WTC11 (cell line): ENCODE data around the gene HIPK3. TPM values are rescaled to one million over a fixed set of nuclear protein-coding genes. Genes with fewer than 3 reads are reported as not detected.

Experiments used
- ATAC-seq: fragments of 200-7000 bp; cut with Tn5 transposase; 2 replicates; pipeline ENCODE4 v1.10.0; 2021; ENCODE audit warnings: mild to moderate bottlenecking, moderate library complexity
- CTCF ChIA-PET: fragments of 300-600 bp; sonication (Branson Sonifier 250); formaldehyde crosslinking; loops from one replicate; lab custom pipeline; 2021; ENCODE audit warnings: antibody characterized with exemption; lab: Charles Lee
- POLR2A ChIA-PET: fragments of 350-600 bp; sonication (Branson Sonifier 250); formaldehyde crosslinking; loops from one replicate; lab custom pipeline; 2021; ENCODE audit warnings: antibody characterized with exemption; lab: Charles Lee
- DNase-seq: peaks from one replicate; pipeline ENCODE4 v3.0.0; 2021; ENCODE audit warnings: low spot score
- H3K27ac Mint-ChIP-seq: 2 replicates; pipeline ENCODE4 v1.8.0; 2021; ENCODE audit warnings: mixed read lengths
- H3K27me3 Mint-ChIP-seq: 2 replicates; pipeline ENCODE4 v1.8.0; 2021; ENCODE audit warnings: low read depth, mild to moderate bottlenecking, moderate library complexity, mixed read lengths
- H3K36me3 Mint-ChIP-seq: 2 replicates; pipeline ENCODE4 v1.8.0; 2021; ENCODE audit warnings: mixed read lengths
- H3K4me1 Mint-ChIP-seq: 2 replicates; pipeline ENCODE4 v1.8.0; 2022; ENCODE audit warnings: mixed read lengths
- H3K4me3 Mint-ChIP-seq: 2 replicates; pipeline ENCODE4 v1.8.0; 2021; ENCODE audit warnings: mild to moderate bottlenecking, moderate library complexity, mixed read lengths
- H3K9me3 Mint-ChIP-seq: 2 replicates; pipeline ENCODE4 v1.8.0; 2021; ENCODE audit warnings: mixed read lengths
- ATF1 ChIP-seq: sonication (generic); formaldehyde crosslinking; IDR thresholded peaks from 2 replicates; pipeline ENCODE4 v1.8.1; 2023; ENCODE audit warnings: mild to moderate bottlenecking, moderate library complexity, missing genetic modification reagents
- CBFB ChIP-seq: sonication (generic); formaldehyde crosslinking; IDR thresholded peaks from 2 replicates; pipeline ENCODE4 v1.8.1; 2022; ENCODE audit warnings: mild to moderate bottlenecking, low read depth, missing genetic modification reagents
- ESRRA ChIP-seq: sonication (generic); formaldehyde crosslinking; IDR thresholded peaks from 2 replicates; pipeline ENCODE4 v1.8.1; 2022; ENCODE audit warnings: mild to moderate bottlenecking, missing genetic modification reagents, borderline replicate concordance
- GABPB1 ChIP-seq: sonication (generic); formaldehyde crosslinking; IDR thresholded peaks from 2 replicates; pipeline ENCODE4 v1.8.1; 2023; ENCODE audit warnings: mild to moderate bottlenecking, missing genetic modification reagents
- IRF2 ChIP-seq: sonication (generic); formaldehyde crosslinking; IDR thresholded peaks from 2 replicates; pipeline ENCODE4 v1.8.0; 2022; ENCODE audit warnings: low read depth, missing genetic modification reagents, borderline replicate concordance
- JUN ChIP-seq: sonication (generic); formaldehyde crosslinking; IDR thresholded peaks from 2 replicates; pipeline ENCODE4 v1.8.0; 2023; ENCODE audit warnings: mild to moderate bottlenecking, missing genetic modification reagents
- NFATC4 ChIP-seq: fragments of 250-450 bp; sonication (Bioruptor Pico); IDR thresholded peaks from 2 replicates; pipeline ENCODE4 v1.9.0; 2021; ENCODE audit warnings: mild to moderate bottlenecking
- TCF7 ChIP-seq: sonication (generic); formaldehyde crosslinking; IDR thresholded peaks from 2 replicates; pipeline ENCODE4 v1.8.0; 2022; ENCODE audit warnings: mild to moderate bottlenecking, low read depth, missing genetic modification reagents, moderate library complexity
- TEAD1 ChIP-seq: sonication (generic); formaldehyde crosslinking; IDR thresholded peaks from 2 replicates; pipeline ENCODE4 v1.8.0; 2022; ENCODE audit warnings: mild to moderate bottlenecking, missing genetic modification reagents
- ZNF219 ChIP-seq: sonication (generic); formaldehyde crosslinking; IDR thresholded peaks from 2 replicates; pipeline ENCODE4 v1.8.0; 2023; ENCODE audit warnings: missing genetic modification reagents, mild to moderate bottlenecking, borderline replicate concordance
- ZNF317 ChIP-seq: sonication (generic); formaldehyde crosslinking; IDR thresholded peaks from 2 replicates; pipeline ENCODE4 v1.8.1; 2023; ENCODE audit warnings: low read depth, mild to moderate bottlenecking, moderate library complexity, missing genetic modification reagents, borderline replicate concordance
- total RNA-seq: library from RNA; stranded (reverse); gene quantifications from 3 replicates; pipeline ENCODE4 v1.2.3, GENCODE V29; 2021
- TF ChIP-seq, protein P1 (sequence below): sonication (generic); formaldehyde crosslinking; IDR thresholded peaks from 2 replicates; pipeline ENCODE4 v1.8.0; 2022; ENCODE audit warnings: mild to moderate bottlenecking, missing genetic modification reagents
- TF ChIP-seq, protein P2 (sequence below): sonication (generic); formaldehyde crosslinking; IDR thresholded peaks from 2 replicates; pipeline ENCODE4 v1.8.0; 2022; ENCODE audit warnings: mild to moderate bottlenecking, missing genetic modification reagents
- TF ChIP-seq, protein P3 (sequence below): sonication (generic); formaldehyde crosslinking; conservative IDR thresholded peaks from 2 replicates; pipeline ENCODE4 v1.8.1; 2023; ENCODE audit warnings: mild to moderate bottlenecking, low read depth, missing genetic modification reagents, moderate library complexity
- TF ChIP-seq, protein P4 (sequence below): fragments of 250-450 bp; sonication (Bioruptor Pico); IDR thresholded peaks from 2 replicates; pipeline ENCODE4 v1.9.0; 2021; ENCODE audit warnings: moderate library complexity, mild to moderate bottlenecking, inconsistent platforms, borderline replicate concordance
- TF ChIP-seq, protein P5 (sequence below): sonication (generic); formaldehyde crosslinking; IDR thresholded peaks from 2 replicates; pipeline ENCODE4 v1.8.0; 2022; ENCODE audit warnings: mild to moderate bottlenecking, missing genetic modification reagents
- TF ChIP-seq, protein P6 (sequence below): fragments of 250-450 bp; sonication (Bioruptor Pico); IDR thresholded peaks from 2 replicates; pipeline ENCODE4 v1.9.0; 2021; ENCODE audit warnings: mild to moderate bottlenecking
- TF ChIP-seq, protein P7 (sequence below): fragments of 250-450 bp; sonication (Bioruptor Pico); conservative IDR thresholded peaks from 2 replicates; pipeline ENCODE4 v1.9.0; 2021; ENCODE audit warnings: mild to moderate bottlenecking
- TF ChIP-seq, protein P8 (sequence below): sonication (generic); formaldehyde crosslinking; IDR thresholded peaks from 2 replicates; pipeline ENCODE4 v1.8.1; 2023; ENCODE audit warnings: mild to moderate bottlenecking, missing genetic modification reagents, moderate library complexity

Gene HIPK3
- total RNA-seq, 1 experiment from 2014 or later: 24.1 TPM

DNA sequence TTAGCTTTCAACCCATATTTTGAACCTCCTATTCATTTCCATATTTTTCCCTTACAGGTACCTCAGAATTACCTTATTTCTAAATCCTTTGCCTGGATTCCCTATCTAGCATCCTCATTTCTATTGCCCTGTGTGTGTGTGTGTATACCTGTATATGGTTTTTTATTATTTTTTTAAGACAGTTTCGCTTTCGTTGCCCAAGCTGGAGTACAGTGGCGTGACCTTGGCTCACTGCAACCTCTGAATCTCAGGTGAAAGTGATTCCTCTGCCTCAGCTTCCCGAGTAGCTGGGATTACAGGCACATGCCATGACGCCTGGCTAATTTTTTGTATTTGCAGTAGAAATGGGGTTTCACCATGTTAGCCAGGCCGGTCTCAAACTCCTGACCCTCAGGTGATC is 12.6 kb downstream of the HIPK3 start:
- Mint-ChIP-seq H3K4me3 (no peak overlapping the region), H3K4me1 (peaks cover 10% of the 10 kb centered on the region; the same call in 1 of the 2 replicates)

More for the DNA sequence above, 12.6 kb downstream of the HIPK3 start:
- DNase-seq (no peak), ATAC-seq (no peak)
- Mint-ChIP-seq H3K27ac (no peak overlapping the region), H3K36me3 (no peaks in the 10 kb centered on the region), H3K27me3 (no peaks in the 10 kb centered on the region), H3K9me3 (no peaks in the 10 kb centered on the region)
- TF ChIP-seq, protein P1, sequence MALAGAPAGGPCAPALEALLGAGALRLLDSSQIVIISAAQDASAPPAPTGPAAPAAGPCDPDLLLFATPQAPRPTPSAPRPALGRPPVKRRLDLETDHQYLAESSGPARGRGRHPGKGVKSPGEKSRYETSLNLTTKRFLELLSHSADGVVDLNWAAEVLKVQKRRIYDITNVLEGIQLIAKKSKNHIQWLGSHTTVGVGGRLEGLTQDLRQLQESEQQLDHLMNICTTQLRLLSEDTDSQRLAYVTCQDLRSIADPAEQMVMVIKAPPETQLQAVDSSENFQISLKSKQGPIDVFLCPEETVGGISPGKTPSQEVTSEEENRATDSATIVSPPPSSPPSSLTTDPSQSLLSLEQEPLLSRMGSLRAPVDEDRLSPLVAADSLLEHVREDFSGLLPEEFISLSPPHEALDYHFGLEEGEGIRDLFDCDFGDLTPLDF (CRISPR knock-in tag): no peak
- no peak for TF ChIP-seq TCF7 (CRISPR knock-in tag)
- no peak for TF ChIP-seq ZNF317 (CRISPR knock-in tag)
- TF ChIP-seq ZNF219: no peak
- TF ChIP-seq, protein P2, sequence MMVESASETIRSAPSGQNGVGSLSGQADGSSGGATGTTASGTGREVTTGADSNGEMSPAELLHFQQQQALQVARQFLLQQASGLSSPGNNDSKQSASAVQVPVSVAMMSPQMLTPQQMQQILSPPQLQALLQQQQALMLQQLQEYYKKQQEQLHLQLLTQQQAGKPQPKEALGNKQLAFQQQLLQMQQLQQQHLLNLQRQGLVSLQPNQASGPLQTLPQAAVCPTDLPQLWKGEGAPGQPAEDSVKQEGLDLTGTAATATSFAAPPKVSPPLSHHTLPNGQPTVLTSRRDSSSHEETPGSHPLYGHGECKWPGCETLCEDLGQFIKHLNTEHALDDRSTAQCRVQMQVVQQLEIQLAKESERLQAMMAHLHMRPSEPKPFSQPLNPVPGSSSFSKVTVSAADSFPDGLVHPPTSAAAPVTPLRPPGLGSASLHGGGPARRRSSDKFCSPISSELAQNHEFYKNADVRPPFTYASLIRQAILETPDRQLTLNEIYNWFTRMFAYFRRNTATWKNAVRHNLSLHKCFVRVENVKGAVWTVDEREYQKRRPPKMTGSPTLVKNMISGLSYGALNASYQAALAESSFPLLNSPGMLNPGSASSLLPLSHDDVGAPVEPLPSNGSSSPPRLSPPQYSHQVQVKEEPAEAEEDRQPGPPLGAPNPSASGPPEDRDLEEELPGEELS (CRISPR knock-in tag): no peak
- TF ChIP-seq GABPB1 (CRISPR knock-in tag): no peak
- no peak for TF ChIP-seq IRF2
- no peak for TF ChIP-seq TEAD1 (CRISPR knock-in tag)
- no peak for TF ChIP-seq NFATC4 (CRISPR knock-in tag)
- TF ChIP-seq, protein P3, sequence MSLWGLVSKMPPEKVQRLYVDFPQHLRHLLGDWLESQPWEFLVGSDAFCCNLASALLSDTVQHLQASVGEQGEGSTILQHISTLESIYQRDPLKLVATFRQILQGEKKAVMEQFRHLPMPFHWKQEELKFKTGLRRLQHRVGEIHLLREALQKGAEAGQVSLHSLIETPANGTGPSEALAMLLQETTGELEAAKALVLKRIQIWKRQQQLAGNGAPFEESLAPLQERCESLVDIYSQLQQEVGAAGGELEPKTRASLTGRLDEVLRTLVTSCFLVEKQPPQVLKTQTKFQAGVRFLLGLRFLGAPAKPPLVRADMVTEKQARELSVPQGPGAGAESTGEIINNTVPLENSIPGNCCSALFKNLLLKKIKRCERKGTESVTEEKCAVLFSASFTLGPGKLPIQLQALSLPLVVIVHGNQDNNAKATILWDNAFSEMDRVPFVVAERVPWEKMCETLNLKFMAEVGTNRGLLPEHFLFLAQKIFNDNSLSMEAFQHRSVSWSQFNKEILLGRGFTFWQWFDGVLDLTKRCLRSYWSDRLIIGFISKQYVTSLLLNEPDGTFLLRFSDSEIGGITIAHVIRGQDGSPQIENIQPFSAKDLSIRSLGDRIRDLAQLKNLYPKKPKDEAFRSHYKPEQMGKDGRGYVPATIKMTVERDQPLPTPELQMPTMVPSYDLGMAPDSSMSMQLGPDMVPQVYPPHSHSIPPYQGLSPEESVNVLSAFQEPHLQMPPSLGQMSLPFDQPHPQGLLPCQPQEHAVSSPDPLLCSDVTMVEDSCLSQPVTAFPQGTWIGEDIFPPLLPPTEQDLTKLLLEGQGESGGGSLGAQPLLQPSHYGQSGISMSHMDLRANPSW: no peak
- TF ChIP-seq, protein P4, sequence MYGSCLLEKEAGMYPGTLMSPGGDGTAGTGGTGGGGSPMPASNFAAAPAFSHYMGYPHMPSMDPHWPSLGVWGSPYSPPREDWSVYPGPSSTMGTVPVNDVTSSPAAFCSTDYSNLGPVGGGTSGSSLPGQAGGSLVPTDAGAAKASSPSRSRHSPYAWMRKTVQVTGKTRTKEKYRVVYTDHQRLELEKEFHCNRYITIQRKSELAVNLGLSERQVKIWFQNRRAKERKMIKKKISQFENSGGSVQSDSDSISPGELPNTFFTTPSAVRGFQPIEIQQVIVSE (CRISPR knock-in tag): no peak
- TF ChIP-seq, protein P5, sequence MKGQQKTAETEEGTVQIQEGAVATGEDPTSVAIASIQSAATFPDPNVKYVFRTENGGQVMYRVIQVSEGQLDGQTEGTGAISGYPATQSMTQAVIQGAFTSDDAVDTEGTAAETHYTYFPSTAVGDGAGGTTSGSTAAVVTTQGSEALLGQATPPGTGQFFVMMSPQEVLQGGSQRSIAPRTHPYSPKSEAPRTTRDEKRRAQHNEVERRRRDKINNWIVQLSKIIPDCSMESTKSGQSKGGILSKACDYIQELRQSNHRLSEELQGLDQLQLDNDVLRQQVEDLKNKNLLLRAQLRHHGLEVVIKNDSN: no peak
- no peak for TF ChIP-seq ESRRA (CRISPR knock-in tag)
- no peak for TF ChIP-seq ATF1 (CRISPR knock-in tag)
- no peak for TF ChIP-seq JUN (CRISPR knock-in tag)
- TF ChIP-seq CBFB (CRISPR knock-in tag): no peak
- TF ChIP-seq, protein P6, sequence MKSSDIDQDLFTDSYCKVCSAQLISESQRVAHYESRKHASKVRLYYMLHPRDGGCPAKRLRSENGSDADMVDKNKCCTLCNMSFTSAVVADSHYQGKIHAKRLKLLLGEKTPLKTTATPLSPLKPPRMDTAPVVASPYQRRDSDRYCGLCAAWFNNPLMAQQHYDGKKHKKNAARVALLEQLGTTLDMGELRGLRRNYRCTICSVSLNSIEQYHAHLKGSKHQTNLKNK (CRISPR knock-in tag): no peak
- TF ChIP-seq, protein P7, sequence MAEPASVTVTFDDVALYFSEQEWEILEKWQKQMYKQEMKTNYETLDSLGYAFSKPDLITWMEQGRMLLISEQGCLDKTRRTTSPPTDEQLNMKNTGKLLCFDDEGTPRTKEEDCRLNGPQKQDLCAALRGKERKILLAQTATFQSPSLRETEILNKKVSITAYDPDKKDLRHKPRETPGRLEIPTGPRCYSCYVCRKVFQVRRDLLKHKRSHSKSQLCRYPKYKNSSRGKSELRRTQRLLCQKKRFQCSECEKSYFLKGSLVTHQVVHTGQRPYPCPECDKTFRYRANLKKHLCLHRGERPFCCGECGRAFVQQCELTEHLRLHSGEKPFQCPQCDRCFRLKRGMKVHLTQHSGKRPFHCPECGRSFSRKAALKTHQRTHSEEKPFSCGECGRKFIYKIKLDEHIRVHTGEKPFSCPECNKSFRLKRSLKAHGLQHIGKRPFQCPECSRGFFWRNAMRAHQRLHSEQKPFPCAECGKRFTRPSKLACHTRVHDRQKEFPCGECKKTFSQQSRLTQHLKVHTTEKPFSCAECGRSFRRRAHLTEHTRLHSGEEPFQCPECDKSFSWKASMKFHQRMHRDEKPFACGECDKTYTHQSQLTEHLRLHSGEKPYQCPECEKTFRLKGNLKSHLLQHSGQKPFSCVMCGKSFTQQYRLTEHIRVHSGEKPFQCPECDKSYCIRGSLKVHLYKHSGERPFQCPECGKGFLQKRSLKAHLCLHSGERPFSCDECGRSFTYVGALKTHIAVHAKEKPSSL (CRISPR knock-in tag): no peak
- TF ChIP-seq, protein P8, sequence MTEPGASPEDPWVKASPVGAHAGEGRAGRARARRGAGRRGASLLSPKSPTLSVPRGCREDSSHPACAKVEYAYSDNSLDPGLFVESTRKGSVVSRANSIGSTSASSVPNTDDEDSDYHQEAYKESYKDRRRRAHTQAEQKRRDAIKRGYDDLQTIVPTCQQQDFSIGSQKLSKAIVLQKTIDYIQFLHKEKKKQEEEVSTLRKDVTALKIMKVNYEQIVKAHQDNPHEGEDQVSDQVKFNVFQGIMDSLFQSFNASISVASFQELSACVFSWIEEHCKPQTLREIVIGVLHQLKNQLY (CRISPR knock-in tag): no peak
- POLR2A ChIA-PET: no interaction called here
- CTCF ChIA-PET: no interaction called here
